ENCODE data around the gene STAM. TPM values are rescaled to one million over a fixed set of nuclear protein-coding genes. Genes with fewer than 3 reads are reported as not detected.
A peak's percentile ranks its signal among the peaks of the same experiment; 100 is the strongest.

STAM gene
- total and polyA plus RNA-seq, 10 of the 15 experiments (the other 5 are each of a cell fraction or from before 2014, with no cell fraction given): 8.8 to 15.9 (median 14.4) TPM

DNA sequence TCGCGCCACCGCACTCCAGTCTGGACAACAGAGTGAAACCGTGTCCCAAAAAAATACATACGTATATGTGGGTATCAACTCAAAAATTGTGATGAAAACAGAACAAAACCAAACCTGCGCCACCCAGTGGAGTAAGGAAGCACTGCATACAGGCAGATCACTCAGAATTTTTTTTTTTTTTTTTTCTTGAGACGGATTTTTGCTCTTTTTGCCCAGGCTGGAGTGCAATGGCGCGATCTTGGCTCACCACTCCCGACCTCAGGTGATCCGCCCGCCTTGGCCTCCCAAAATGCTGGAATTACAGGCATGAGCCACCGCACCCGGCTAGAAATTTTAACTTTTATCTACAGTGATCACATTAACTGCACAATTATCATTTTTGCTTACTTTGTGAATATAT lies 99.0 kb downstream of the STAM start:
- no peaks in the 10 kb centered on the region for H3K79me2 ChIP-seq (ENCODE audit: control insufficient read depth, insufficient read depth, low read length)
- H3K4me1 ChIP-seq (ENCODE audit: control insufficient read depth, insufficient read depth, low read length): no peaks in the 10 kb centered on the region
- in situ Hi-C loops (cut with MboI): loop anchor here (5.0 to 25.0 kb wide), 2 partner anchors 136 to 906 kb away; no protein-coding TSS in a partner anchor
- no peak for DNase-seq (ENCODE audit: low read depth, low spot score)
- 12% methylated on average over 13 of the region's 14 CpGs for WGBS (ENCODE audit: insufficient coverage, insufficient replicate concordance, low lambda C conversion rate, missing lambda C conversion rate)
- FAIRE-seq: peak; percentile 66
- intact Hi-C loops (cut with micrococcal nuclease; ENCODE audit: unreplicated experiment): loop anchor here (1.0 to 5.0 kb wide), 3 partner anchors 136 to 896 kb away; no protein-coding TSS in a partner anchor
- no peaks in the 10 kb centered on the region; the same call in 1 of the 2 replicates for H4K20me1 ChIP-seq (ENCODE audit: control insufficient read depth, insufficient read depth)
- H3K36me3 ChIP-seq (ENCODE audit: control insufficient read depth in 2 of 2, insufficient read depth in 2 of 2, low read length in 1 of 2): no peaks in the 10 kb centered on the region
- H3K4me3 ChIP-seq: no peak overlapping the region
- no peak overlapping the region for H3K4me2 ChIP-seq (ENCODE audit: control insufficient read depth, insufficient read depth)
- no peak overlapping the region for H2AFZ ChIP-seq (ENCODE audit: control insufficient read depth, low read depth, low read length)
- no peak overlapping the region for H3K27ac ChIP-seq (ENCODE audit: control insufficient read depth, insufficient read depth)
- H3K9me3 ChIP-seq (replicated peaks; ENCODE audit: control insufficient read depth, insufficient read depth, low read length): no peaks in the 10 kb centered on the region
- ChIA-PET RAD21 (ENCODE audit: unreplicated experiment) (interaction anchor here (0.6 to 1.0 kb wide), 4 partner anchors 14 to 233 kb away, joined by 3 to 5 read pairs (median 3); partner anchors contain the start of gene STAM), SMC1A (ENCODE audit: uncharacterized antibody, unreplicated experiment) (interaction anchor here (1.0 to 2.1 kb wide), 4 partner anchors 14 to 134 kb away, joined by 3 to 8 read pairs (median 4); no protein-coding TSS in a partner anchor), CTCF (interaction anchor here (0.7 to 4.9 kb wide), 17 partner anchors 11 to 467 kb away, joined by 3 to 61 read pairs (median 3); partner anchors contain the start of genes HACD1, ST8SIA6 and STAM), POLR2A (no interaction called here)
- no TSS peak for BruUV-seq (replicated peaks)
- no peaks in the 10 kb centered on the region; a peak in 1 of 4 replicates for H3K27me3 ChIP-seq (replicated peaks in 1 of 2; ENCODE audit: control insufficient read depth in 2 of 2, insufficient read depth in 2 of 2, low read length in 1 of 2)
- no peak overlapping the region for H3K9ac ChIP-seq (ENCODE audit: control insufficient read depth, insufficient read depth, low read length)
- ATAC-seq: peak; percentile 58
- TF ChIP-seq RUNX3 (IDR thresholded peaks at IDR 0.05; ENCODE audit: low read length) (peak; percentile 13; the same call in 1 of the 2 replicates), CTCF (IDR thresholded peaks at IDR 0.05 in 2 of 3, conservative IDR thresholded peaks at IDR 0.05 in 1 of 3; ENCODE audit: control insufficient read depth in 2 of 3, extremely low read depth in 1 of 3, insufficient read depth in 1 of 3, low read depth in 3 of 3, low read length in 3 of 3) (peak; percentile 70 to 83 (median 77)), USF2 (IDR thresholded peaks at IDR 0.05; ENCODE audit: borderline replicate concordance, low read depth, low read length) (no peak), SIX5 (IDR thresholded peaks at IDR 0.05; ENCODE audit: low read depth, low read length, severe bottlenecking) (no peak), CBFB (IDR thresholded peaks at IDR 0.05; ENCODE audit: low read depth) (no peak), SPI1 (IDR thresholded peaks at IDR 0.05; ENCODE audit: borderline replicate concordance, insufficient read depth, low read depth, low read length) (no peak), RAD21 (IDR thresholded peaks at IDR 0.05; ENCODE audit: insufficient read depth, low read depth, low read length) (peak; percentile 70), ZZZ3 (IDR thresholded peaks at IDR 0.05; ENCODE audit: control insufficient read depth, insufficient read length, low read depth) (no peak), NR2F1 (conservative IDR thresholded peaks at IDR 0.05) (no peak), MEF2A (IDR thresholded peaks at IDR 0.05; ENCODE audit: insufficient read depth, low read depth, low read length) (no peak), CREB1 (IDR thresholded peaks at IDR 0.05; ENCODE audit: low read depth) (no peak), GABPA (IDR thresholded peaks at IDR 0.05; ENCODE audit: low read depth) (no peak)
- TF ChIP-seq, protein P1, sequence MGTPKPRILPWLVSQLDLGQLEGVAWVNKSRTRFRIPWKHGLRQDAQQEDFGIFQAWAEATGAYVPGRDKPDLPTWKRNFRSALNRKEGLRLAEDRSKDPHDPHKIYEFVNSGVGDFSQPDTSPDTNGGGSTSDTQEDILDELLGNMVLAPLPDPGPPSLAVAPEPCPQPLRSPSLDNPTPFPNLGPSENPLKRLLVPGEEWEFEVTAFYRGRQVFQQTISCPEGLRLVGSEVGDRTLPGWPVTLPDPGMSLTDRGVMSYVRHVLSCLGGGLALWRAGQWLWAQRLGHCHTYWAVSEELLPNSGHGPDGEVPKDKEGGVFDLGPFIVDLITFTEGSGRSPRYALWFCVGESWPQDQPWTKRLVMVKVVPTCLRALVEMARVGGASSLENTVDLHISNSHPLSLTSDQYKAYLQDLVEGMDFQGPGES (IDR thresholded peaks at IDR 0.05): no peak
- TF ChIP-seq, protein P2, sequence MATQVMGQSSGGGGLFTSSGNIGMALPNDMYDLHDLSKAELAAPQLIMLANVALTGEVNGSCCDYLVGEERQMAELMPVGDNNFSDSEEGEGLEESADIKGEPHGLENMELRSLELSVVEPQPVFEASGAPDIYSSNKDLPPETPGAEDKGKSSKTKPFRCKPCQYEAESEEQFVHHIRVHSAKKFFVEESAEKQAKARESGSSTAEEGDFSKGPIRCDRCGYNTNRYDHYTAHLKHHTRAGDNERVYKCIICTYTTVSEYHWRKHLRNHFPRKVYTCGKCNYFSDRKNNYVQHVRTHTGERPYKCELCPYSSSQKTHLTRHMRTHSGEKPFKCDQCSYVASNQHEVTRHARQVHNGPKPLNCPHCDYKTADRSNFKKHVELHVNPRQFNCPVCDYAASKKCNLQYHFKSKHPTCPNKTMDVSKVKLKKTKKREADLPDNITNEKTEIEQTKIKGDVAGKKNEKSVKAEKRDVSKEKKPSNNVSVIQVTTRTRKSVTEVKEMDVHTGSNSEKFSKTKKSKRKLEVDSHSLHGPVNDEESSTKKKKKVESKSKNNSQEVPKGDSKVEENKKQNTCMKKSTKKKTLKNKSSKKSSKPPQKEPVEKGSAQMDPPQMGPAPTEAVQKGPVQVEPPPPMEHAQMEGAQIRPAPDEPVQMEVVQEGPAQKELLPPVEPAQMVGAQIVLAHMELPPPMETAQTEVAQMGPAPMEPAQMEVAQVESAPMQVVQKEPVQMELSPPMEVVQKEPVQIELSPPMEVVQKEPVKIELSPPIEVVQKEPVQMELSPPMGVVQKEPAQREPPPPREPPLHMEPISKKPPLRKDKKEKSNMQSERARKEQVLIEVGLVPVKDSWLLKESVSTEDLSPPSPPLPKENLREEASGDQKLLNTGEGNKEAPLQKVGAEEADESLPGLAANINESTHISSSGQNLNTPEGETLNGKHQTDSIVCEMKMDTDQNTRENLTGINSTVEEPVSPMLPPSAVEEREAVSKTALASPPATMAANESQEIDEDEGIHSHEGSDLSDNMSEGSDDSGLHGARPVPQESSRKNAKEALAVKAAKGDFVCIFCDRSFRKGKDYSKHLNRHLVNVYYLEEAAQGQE (IDR thresholded peaks at IDR 0.05; ENCODE audit: low read depth, low read length): no peak
- TF ChIP-seq, protein P3, sequence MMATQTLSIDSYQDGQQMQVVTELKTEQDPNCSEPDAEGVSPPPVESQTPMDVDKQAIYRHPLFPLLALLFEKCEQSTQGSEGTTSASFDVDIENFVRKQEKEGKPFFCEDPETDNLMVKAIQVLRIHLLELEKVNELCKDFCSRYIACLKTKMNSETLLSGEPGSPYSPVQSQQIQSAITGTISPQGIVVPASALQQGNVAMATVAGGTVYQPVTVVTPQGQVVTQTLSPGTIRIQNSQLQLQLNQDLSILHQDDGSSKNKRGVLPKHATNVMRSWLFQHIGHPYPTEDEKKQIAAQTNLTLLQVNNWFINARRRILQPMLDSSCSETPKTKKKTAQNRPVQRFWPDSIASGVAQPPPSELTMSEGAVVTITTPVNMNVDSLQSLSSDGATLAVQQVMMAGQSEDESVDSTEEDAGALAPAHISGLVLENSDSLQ (IDR thresholded peaks at IDR 0.05): no peak
